NCI-H2227 (cell line): Measurements from ENCODE around the gene UBASH3B.

Source experiments
- DNase-seq: peaks from one replicate; lab custom pipeline; 2025; ENCODE audit not compliant: unreplicated experiment; lab: John Stamatoyannopoulos, UW

UBASH3B gene

GRCh38 chr11:122751292-122752070 is 96.0 kb downstream of the UBASH3B start:
- peak; percentile 56 for DNase-seq

- DNase-seq = no peak
Observed at GRCh38 chr11:122754028-122754427, 98.5 kb downstream of the UBASH3B start.

- no peak for DNase-seq
Observed at GRCh38 chr11:122754553-122755322, 99.2 kb downstream of the UBASH3B start.

GRCh38 chr11:122755409-122755808 is 99.9 kb downstream of the UBASH3B start:
- DNase-seq = no peak

GRCh38 chr11:122755941-122756340 is 100.4 kb downstream of the UBASH3B start:
- DNase-seq = no peak

GRCh38 chr11:122756417-122756816 is 100.9 kb downstream of the UBASH3B start:
- DNase-seq = no peak

- no peak for DNase-seq
Observed at GRCh38 chr11:122757201-122757600, 101.7 kb downstream of the UBASH3B start.

- DNase-seq = no peak
Observed at GRCh38 chr11:122758339-122758738, 102.8 kb downstream of the UBASH3B start.

- DNase-seq = no peak
Observed at GRCh38 chr11:122758974-122759373, 103.5 kb downstream of the UBASH3B start.

GRCh38 chr11:122763108-122763507 is 107.6 kb downstream of the UBASH3B start:
- DNase-seq = peak; percentile 18

- no peak for DNase-seq
Observed at GRCh38 chr11:122764371-122765090, 109.0 kb downstream of the UBASH3B start.

- DNase-seq = no peak
Observed at GRCh38 chr11:122765487-122766131, 110.1 kb downstream of the UBASH3B start.

GRCh38 chr11:122769126-122769780 is 113.7 kb downstream of the UBASH3B start:
- DNase-seq = no peak

GRCh38 chr11:122772945-122773344 is 117.4 kb downstream of the UBASH3B start:
- no peak for DNase-seq

GRCh38 chr11:122773781-122774266 is 118.3 kb downstream of the UBASH3B start:
- peak; percentile 9 for DNase-seq

GRCh38 chr11:122775675-122776271 is 120.3 kb downstream of the UBASH3B start:
- no peak for DNase-seq

GRCh38 chr11:122776546-122776945 is 121.0 kb downstream of the UBASH3B start:
- DNase-seq = no peak

GRCh38 chr11:122777343-122777742 is 121.8 kb downstream of the UBASH3B start:
- DNase-seq = no peak

- no peak for DNase-seq
Observed at GRCh38 chr11:122778148-122778547, 122.6 kb downstream of the UBASH3B start.

GRCh38 chr11:122779047-122779629 is 123.6 kb downstream of the UBASH3B start:
- DNase-seq = no peak
